DOHH2 (cell line): ENCODE data around the gene EPAS1.

Experiments
- H3F3A ChIP-seq: fragments of 200-600 bp; sonication (generic), shearing (Covaris generic); 2 replicates; pipeline ENCODE4 v1.6.0; 2016; ENCODE audit warnings: antibody characterized with exemption, mild to moderate bottlenecking; ENCODE audit not compliant: control insufficient read depth, insufficient read depth
- H3K27ac ChIP-seq: fragments of 200-600 bp; sonication (generic); 2 replicates; pipeline ENCODE4 v1.5.1; 2014; ENCODE audit warnings: low read depth, mild to moderate bottlenecking, low read length, moderate library complexity
- H3K27me3 ChIP-seq: fragments of 200-600 bp; sonication (generic); 2 replicates; pipeline ENCODE4 v1.6.1; 2014; ENCODE audit warnings: mild to moderate bottlenecking, low read length, mixed read lengths; ENCODE audit not compliant: control insufficient read depth
- H3K36me3 ChIP-seq: fragments of 200-600 bp; sonication (generic); 2 replicates; pipeline ENCODE4 v1.6.1; 2014; ENCODE audit warnings: mild to moderate bottlenecking, low read length, moderate library complexity, mixed read lengths; ENCODE audit not compliant: control insufficient read depth
- H3K4me1 ChIP-seq: fragments of 200-600 bp; sonication (generic); 2 replicates; pipeline ENCODE4 v1.6.1; 2014; ENCODE audit warnings: mild to moderate bottlenecking, low read length, mixed read lengths; ENCODE audit not compliant: control insufficient read depth
- H3K4me2 ChIP-seq: fragments of 200-600 bp; sonication (generic); 2 replicates; pipeline ENCODE4 v1.6.0; 2014; ENCODE audit warnings: mild to moderate bottlenecking, low read length, moderate library complexity
- H3K4me3 ChIP-seq: fragments of 200-600 bp; sonication (generic); 2 replicates; pipeline ENCODE4 v1.5.1; 2014; ENCODE audit warnings: mild to moderate bottlenecking, low read length, mixed read lengths
- H3K79me2 ChIP-seq: fragments of 200-600 bp; sonication (generic); 2 replicates; pipeline ENCODE4 v1.6.1; 2014; ENCODE audit warnings: mild to moderate bottlenecking, low read length, mixed read lengths; ENCODE audit not compliant: control insufficient read depth
- H3K9me2 ChIP-seq: fragments of 200-600 bp; sonication (generic); replicated peaks from 2 replicates; pipeline ENCODE4 v1.6.1; 2014; ENCODE audit warnings: mild to moderate bottlenecking, low read length, mixed read lengths; ENCODE audit not compliant: control insufficient read depth
- H3K9me3 ChIP-seq: fragments of 200-600 bp; sonication (generic); 2 replicates; pipeline ENCODE4 v1.6.1; 2014; ENCODE audit warnings: antibody characterized with exemption, low read length, mixed read lengths; ENCODE audit not compliant: control insufficient read depth, insufficient read depth
- H4K20me1 ChIP-seq: fragments of 200-600 bp; sonication (generic); 2 replicates; pipeline ENCODE4 v1.6.0; 2014; ENCODE audit warnings: low read depth, mild to moderate bottlenecking, antibody characterized with exemption, low read length, moderate library complexity; ENCODE audit not compliant: control insufficient read depth, insufficient read depth
- CTCF ChIP-seq: fragments of 200-600 bp; sonication (generic); IDR thresholded peaks from one replicate; pipeline ENCODE4 v1.5.1; 2014; ENCODE audit warnings: antibody characterized with exemption, mild to moderate bottlenecking, low read depth, low read length; ENCODE audit not compliant: poor library complexity, severe bottlenecking
- EZH2phosphoT487 ChIP-seq: fragments of 200-600 bp; sonication (generic); IDR thresholded peaks from 2 replicates; pipeline ENCODE4 v1.6.1; 2017; ENCODE audit warnings: borderline replicate concordance, mild to moderate bottlenecking, antibody characterized with exemption, low read length, moderate library complexity, mixed read lengths

EPAS1 gene

GRCh38 chr2:46402874-46403273 lies 105.7 kb downstream of the EPAS1 start:
- Histone ChIP-seq H3K4me3 (no peak overlapping the region), H3K9me2 (no peaks in the 10 kb centered on the region), H3K4me2 (no peak overlapping the region), H3F3A (no peaks in the 10 kb centered on the region), H3K9me3 (no peaks in the 10 kb centered on the region), H3K79me2 (no peaks in the 10 kb centered on the region), H3K36me3 (no peaks in the 10 kb centered on the region), H4K20me1 (no peaks in the 10 kb centered on the region), H3K27ac (no peak overlapping the region), H3K27me3 (peaks cover 15% of the 10 kb centered on the region), H3K4me1 (no peaks in the 10 kb centered on the region)
- no peak for TF ChIP-seq CTCF
- TF ChIP-seq EZH2phosphoT487 = no peak

GRCh38 chr2:46404181-46404759 lies 107.1 kb downstream of the EPAS1 start:
- Histone ChIP-seq H4K20me1 (no peaks in the 10 kb centered on the region), H3K27me3 (peaks cover 8% of the 10 kb centered on the region), H3K4me3 (no peak overlapping the region), H3K79me2 (no peaks in the 10 kb centered on the region), H3K9me3 (no peaks in the 10 kb centered on the region), H3K27ac (no peak overlapping the region), H3K36me3 (no peaks in the 10 kb centered on the region), H3K4me1 (no peaks in the 10 kb centered on the region), H3K4me2 (no peak overlapping the region), H3F3A (no peaks in the 10 kb centered on the region), H3K9me2 (no peaks in the 10 kb centered on the region)
- TF ChIP-seq EZH2phosphoT487 (no peak), CTCF (no peak)

GRCh38 chr2:46407852-46408455 lies 110.7 kb downstream of the EPAS1 start:
- H3K36me3 ChIP-seq = no peaks in the 10 kb centered on the region
- H3K27ac ChIP-seq = no peak overlapping the region
- no peaks in the 10 kb centered on the region for H4K20me1 ChIP-seq
- no peaks in the 10 kb centered on the region for H3K9me3 ChIP-seq
- H3F3A ChIP-seq = no peaks in the 10 kb centered on the region
- no peaks in the 10 kb centered on the region for H3K4me1 ChIP-seq
- H3K4me2 ChIP-seq = no peak overlapping the region
- H3K79me2 ChIP-seq = no peaks in the 10 kb centered on the region
- TF ChIP-seq CTCF (no peak), EZH2phosphoT487 (no peak)
- H3K9me2 ChIP-seq = no peaks in the 10 kb centered on the region
- H3K4me3 ChIP-seq = no peak overlapping the region
- peaks cover 3% of the 10 kb centered on the region; the same call in 1 of the 2 replicates for H3K27me3 ChIP-seq
